NOMO-1 treated with DMSO at 0.1 percent for 48 hours (cell line): Measurements from ENCODE around the gene EXOC5.
"Not testable (repeated sequence)": the region's sequence is repeated elsewhere in the genome, so short reads cannot be mapped to it uniquely, and the experiment has no call there.

Experiments
- DNase-seq: peaks from one replicate; lab custom pipeline; 2025; ENCODE audit not compliant: unreplicated experiment; lab: John Stamatoyannopoulos, UW

EXOC5 gene

GRCh38 chr14:57259672-57260071 is 9.0 kb downstream of the EXOC5 start:
- DNase-seq = no peak

- DNase-seq = not testable (repeated sequence)
These were observed 10.5 kb downstream of the EXOC5 start for GRCh38 chr14:57258221-57258620.

- no peak for DNase-seq
These were observed 13.8 kb downstream of the EXOC5 start for GRCh38 chr14:57254884-57255283.

GRCh38 chr14:57246933-57247657 is 21.6 kb downstream of the EXOC5 start:
- DNase-seq = peak; percentile 27

- no peak for DNase-seq
These were observed 22.8 kb downstream of the EXOC5 start for GRCh38 chr14:57245941-57246340.

- DNase-seq = no peak
These were observed 24.6 kb downstream of the EXOC5 start for GRCh38 chr14:57244106-57244505.

GRCh38 chr14:57243320-57243719 is 25.4 kb downstream of the EXOC5 start:
- DNase-seq = no peak

GRCh38 chr14:57240115-57240514 is 28.6 kb downstream of the EXOC5 start:
- not testable (repeated sequence) for DNase-seq

GRCh38 chr14:57232006-57232405 is 36.7 kb downstream of the EXOC5 start:
- DNase-seq = no peak

- DNase-seq = not testable (repeated sequence)
These were observed 40.4 kb downstream of the EXOC5 start for GRCh38 chr14:57228320-57228719.

- DNase-seq = no peak
These were observed 41.6 kb downstream of the EXOC5 start for GRCh38 chr14:57227083-57227482.

- no peak for DNase-seq
These were observed 46.8 kb downstream of the EXOC5 start for GRCh38 chr14:57221931-57222330.

- no peak for DNase-seq
These were observed 55.8 kb downstream of the EXOC5 start for GRCh38 chr14:57212919-57213318.

GRCh38 chr14:57209561-57209960 is 59.1 kb downstream of the EXOC5 start:
- DNase-seq = no peak

GRCh38 chr14:57205938-57206337 is 62.8 kb downstream of the EXOC5 start:
- peak; percentile 49 for DNase-seq

- not testable (repeated sequence) for DNase-seq
These were observed 66.0 kb downstream of the EXOC5 start for GRCh38 chr14:57202672-57203071.

GRCh38 chr14:57199921-57200320 is 68.8 kb downstream of the EXOC5 start:
- no peak for DNase-seq

- DNase-seq = no peak
These were observed 79.6 kb downstream of the EXOC5 start for GRCh38 chr14:57189070-57189469.

- peak; percentile 4 for DNase-seq
These were observed 85.8 kb downstream of the EXOC5 start for GRCh38 chr14:57182760-57183503.

GRCh38 chr14:57179273-57179672 is 89.4 kb downstream of the EXOC5 start:
- DNase-seq = no peak

- no peak for DNase-seq
These were observed 94.2 kb downstream of the EXOC5 start for GRCh38 chr14:57174466-57174865.

GRCh38 chr14:57171903-57172302 is 96.8 kb downstream of the EXOC5 start:
- no peak for DNase-seq
